ENCODE results near the gene XK. TPM values are rescaled to one million over a fixed set of nuclear protein-coding genes. Genes with fewer than 3 reads are reported as not detected.
A peak's percentile ranks its signal among the peaks of the same experiment; 100 is the strongest.

Gene XK, protein sequence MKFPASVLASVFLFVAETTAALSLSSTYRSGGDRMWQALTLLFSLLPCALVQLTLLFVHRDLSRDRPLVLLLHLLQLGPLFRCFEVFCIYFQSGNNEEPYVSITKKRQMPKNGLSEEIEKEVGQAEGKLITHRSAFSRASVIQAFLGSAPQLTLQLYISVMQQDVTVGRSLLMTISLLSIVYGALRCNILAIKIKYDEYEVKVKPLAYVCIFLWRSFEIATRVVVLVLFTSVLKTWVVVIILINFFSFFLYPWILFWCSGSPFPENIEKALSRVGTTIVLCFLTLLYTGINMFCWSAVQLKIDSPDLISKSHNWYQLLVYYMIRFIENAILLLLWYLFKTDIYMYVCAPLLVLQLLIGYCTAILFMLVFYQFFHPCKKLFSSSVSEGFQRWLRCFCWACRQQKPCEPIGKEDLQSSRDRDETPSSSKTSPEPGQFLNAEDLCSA
- total RNA-seq (2021) = 0.30 and 0.74 TPM in 2 replicates
- percentile 23 among the genes with signal in this experiment for Bru-seq, nascent RNA
- BruChase-seq, experiment 1, labeled RNA remaining after a 2-hour chase = percentile 45 among the genes with signal in this experiment
- percentile 47 among the genes with signal in this experiment for BruChase-seq, experiment 2, labeled RNA remaining after a 6-hour chase
- long read RNA-seq = 0 reads

DNA sequence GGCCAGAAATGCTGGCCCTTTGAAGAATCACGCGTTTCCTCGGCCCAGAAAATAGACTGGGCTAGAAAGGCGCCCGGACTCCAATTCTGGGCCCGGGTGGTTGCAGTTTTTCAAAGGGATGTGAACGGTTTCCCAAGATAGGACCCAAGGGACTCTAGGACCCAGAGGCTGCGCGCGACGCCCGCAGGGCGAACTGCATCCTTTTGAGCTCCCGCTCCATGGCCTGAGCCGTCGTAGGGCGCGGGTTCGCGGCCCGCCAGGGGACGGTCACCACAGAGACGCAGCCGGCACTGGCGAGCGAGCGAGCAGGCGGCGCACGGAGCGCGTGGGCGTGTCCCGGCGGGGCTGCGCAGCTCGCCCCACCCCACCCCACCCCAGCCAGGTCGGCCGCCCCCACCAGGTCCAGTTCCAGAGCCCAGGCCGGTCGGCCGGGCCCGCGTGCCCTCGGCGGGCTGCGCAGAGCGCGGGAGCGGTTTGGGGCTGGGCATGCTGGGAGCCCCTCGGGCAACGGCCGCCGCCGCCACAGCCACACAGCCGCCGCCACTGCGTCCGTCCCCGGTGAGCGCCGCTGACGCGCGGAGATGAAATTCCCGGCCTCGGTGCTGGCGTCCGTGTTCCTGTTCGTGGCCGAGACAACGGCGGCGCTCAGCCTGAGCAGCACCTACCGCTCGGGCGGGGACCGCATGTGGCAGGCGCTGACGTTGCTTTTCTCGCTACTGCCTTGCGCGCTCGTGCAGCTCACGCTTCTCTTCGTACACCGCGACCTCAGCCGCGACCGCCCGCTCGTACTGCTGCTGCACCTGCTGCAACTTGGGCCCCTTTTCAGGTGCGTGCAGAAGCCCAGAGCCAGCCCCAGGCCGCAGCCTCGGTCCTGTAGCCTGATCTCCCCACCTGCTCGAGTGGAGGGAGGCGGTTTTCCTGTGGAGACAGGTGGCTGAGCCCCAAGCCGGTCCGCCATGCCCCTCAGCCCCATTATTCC, at the start of gene XK:
Gene XK (plus strand): TSS at position 411 of the 979 bp plus-strand sequence. CDS start 171 bp downstream, at position 582.
- ChIA-PET CTCF (no interaction called here), POLR2A (ENCODE audit: low non-redundant PET) (no interaction called here)
- TF ChIP-seq, protein P1, sequence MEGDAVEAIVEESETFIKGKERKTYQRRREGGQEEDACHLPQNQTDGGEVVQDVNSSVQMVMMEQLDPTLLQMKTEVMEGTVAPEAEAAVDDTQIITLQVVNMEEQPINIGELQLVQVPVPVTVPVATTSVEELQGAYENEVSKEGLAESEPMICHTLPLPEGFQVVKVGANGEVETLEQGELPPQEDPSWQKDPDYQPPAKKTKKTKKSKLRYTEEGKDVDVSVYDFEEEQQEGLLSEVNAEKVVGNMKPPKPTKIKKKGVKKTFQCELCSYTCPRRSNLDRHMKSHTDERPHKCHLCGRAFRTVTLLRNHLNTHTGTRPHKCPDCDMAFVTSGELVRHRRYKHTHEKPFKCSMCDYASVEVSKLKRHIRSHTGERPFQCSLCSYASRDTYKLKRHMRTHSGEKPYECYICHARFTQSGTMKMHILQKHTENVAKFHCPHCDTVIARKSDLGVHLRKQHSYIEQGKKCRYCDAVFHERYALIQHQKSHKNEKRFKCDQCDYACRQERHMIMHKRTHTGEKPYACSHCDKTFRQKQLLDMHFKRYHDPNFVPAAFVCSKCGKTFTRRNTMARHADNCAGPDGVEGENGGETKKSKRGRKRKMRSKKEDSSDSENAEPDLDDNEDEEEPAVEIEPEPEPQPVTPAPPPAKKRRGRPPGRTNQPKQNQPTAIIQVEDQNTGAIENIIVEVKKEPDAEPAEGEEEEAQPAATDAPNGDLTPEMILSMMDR (conservative IDR thresholded peaks at IDR 0.05; ENCODE audit: low read depth, low read length) = no peak
- DNase-seq (ENCODE audit: low spot score) = peak; percentile 61
- H3K9me3 ChIP-seq (ENCODE audit: low read depth, low read length, poor library complexity, severe bottlenecking) = no peaks in the 10 kb centered on the region
- BruUV-seq (replicated peaks) = no TSS peak
- no peaks in the 10 kb centered on the region for H3K36me3 ChIP-seq (ENCODE audit: insufficient read depth, low read length, poor library complexity, severe bottlenecking)
- H3K4me3 ChIP-seq (ENCODE audit: low read depth, low read length, poor library complexity, severe bottlenecking) = peak within 1 kb of the TSS; percentile 39
- no peaks in the 10 kb centered on the region for H3K4me1 ChIP-seq (ENCODE audit: insufficient read depth, low read length, poor library complexity, severe bottlenecking)
- intact Hi-C loops (cut with micrococcal nuclease; ENCODE audit: unreplicated experiment) = no loop called here
- no peaks in the 10 kb centered on the region for H3K27me3 ChIP-seq (replicated peaks; ENCODE audit: insufficient read depth, low read depth, low read length, poor library complexity)
- no peak within 1 kb of the TSS for H3K27ac ChIP-seq (ENCODE audit: low read depth, low read length, poor library complexity, severe bottlenecking)

DNA sequence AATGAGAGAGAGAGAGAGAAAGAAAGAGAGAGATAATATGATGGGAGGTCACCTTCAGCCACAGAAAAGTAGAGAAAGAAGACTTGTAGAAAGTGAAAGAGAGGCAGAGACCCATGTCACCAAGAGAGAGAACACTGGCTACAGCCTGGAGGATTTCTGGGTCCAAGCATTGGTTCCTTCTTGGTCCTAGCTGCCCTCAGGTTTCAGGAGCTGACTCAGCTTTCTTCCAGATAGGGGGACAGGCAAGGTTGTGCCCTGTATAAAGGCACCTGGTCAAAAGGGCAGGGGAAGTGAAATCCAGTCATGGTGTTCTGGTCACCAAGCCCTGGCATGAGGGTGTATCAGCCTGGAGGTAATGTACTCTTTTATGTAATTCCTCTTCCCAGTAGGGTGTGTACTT, 47.5 kb upstream of the XK start:
- ChIA-PET CTCF (no interaction called here), POLR2A (ENCODE audit: low non-redundant PET) (no interaction called here)
- no peaks in the 10 kb centered on the region for H3K4me1 ChIP-seq (ENCODE audit: insufficient read depth, low read length, poor library complexity, severe bottlenecking)
- BruUV-seq (replicated peaks) = no TSS peak
- no peaks in the 10 kb centered on the region for H3K27me3 ChIP-seq (replicated peaks; ENCODE audit: insufficient read depth, low read depth, low read length, poor library complexity)
- H3K4me3 ChIP-seq (ENCODE audit: low read depth, low read length, poor library complexity, severe bottlenecking) = no peak overlapping the region
- no peak for DNase-seq (ENCODE audit: low spot score)
- intact Hi-C loops (cut with micrococcal nuclease; ENCODE audit: unreplicated experiment) = no loop called here
- no peaks in the 10 kb centered on the region for H3K9me3 ChIP-seq (ENCODE audit: low read depth, low read length, poor library complexity, severe bottlenecking)
- no peak overlapping the region for H3K27ac ChIP-seq (ENCODE audit: low read depth, low read length, poor library complexity, severe bottlenecking)
- H3K36me3 ChIP-seq (ENCODE audit: insufficient read depth, low read length, poor library complexity, severe bottlenecking) = no peaks in the 10 kb centered on the region
- no peak for TF ChIP-seq EZH2 (IDR thresholded peaks at IDR 0.05; ENCODE audit: borderline replicate concordance, low read depth, low read length, poor library complexity, severe bottlenecking)
- TF ChIP-seq, protein P1 (conservative IDR thresholded peaks at IDR 0.05; ENCODE audit: low read depth, low read length) = no peak

DNA sequence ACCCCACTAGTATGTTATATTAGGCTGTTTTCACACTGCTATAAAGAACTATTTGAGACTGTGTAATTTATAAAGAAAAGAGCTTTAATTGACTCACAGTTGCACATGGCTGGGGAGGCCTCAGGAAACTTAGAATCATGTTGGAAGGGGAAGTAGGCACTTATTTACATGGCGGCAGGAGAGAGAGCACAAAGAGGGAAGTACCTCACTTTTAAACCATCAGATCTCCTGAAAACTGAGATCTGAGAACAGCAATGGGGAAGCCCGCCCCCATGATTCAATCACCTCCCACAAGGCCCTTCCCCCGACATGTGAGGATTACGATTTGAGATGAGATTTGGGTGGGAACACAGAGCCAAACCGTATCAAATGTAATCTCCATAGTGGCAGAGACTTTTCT, 45.4 kb upstream of the XK start:
- Histone ChIP-seq H3K27ac (ENCODE audit: low read depth, low read length, poor library complexity, severe bottlenecking) (no peak overlapping the region), H3K9me3 (ENCODE audit: low read depth, low read length, poor library complexity, severe bottlenecking) (no peaks in the 10 kb centered on the region), H3K4me3 (ENCODE audit: low read depth, low read length, poor library complexity, severe bottlenecking) (no peak overlapping the region), H3K36me3 (ENCODE audit: insufficient read depth, low read length, poor library complexity, severe bottlenecking) (no peaks in the 10 kb centered on the region), H3K27me3 (replicated peaks; ENCODE audit: insufficient read depth, low read depth, low read length, poor library complexity) (no peaks in the 10 kb centered on the region), H3K4me1 (ENCODE audit: insufficient read depth, low read length, poor library complexity, severe bottlenecking) (no peaks in the 10 kb centered on the region)
- no peak for DNase-seq (ENCODE audit: low spot score)
- BruUV-seq (replicated peaks) = no TSS peak
- intact Hi-C loops (cut with micrococcal nuclease; ENCODE audit: unreplicated experiment) = no loop called here
- ChIA-PET POLR2A (ENCODE audit: low non-redundant PET) (no interaction called here), CTCF (no interaction called here)
- TF ChIP-seq, protein P1 (conservative IDR thresholded peaks at IDR 0.05; ENCODE audit: low read depth, low read length) = no peak
- no peak for TF ChIP-seq EZH2 (IDR thresholded peaks at IDR 0.05; ENCODE audit: borderline replicate concordance, low read depth, low read length, poor library complexity, severe bottlenecking)
